Stomach smooth muscle (tissue), 2 donors: Measurements from ENCODE around the gene MVB12B.

Source experiments
- H3K27ac ChIP-seq: one replicate; pipeline ENCODE4 v1.7.0; 2013; ENCODE audit warnings: mild to moderate bottlenecking, low read length, inconsistent platforms
- H3K27me3 ChIP-seq, 2 donors: one replicate each; pipeline ENCODE4 v1.7.0; 2013; ENCODE audit warnings: low read length in 2 of 2; ENCODE audit not compliant: insufficient read depth in 2 of 2, control insufficient read depth in 1 of 2
- H3K36me3 ChIP-seq, 2 donors: one replicate each; pipeline ENCODE4 v1.7.0; 2013; ENCODE audit warnings: low read length in 2 of 2; ENCODE audit not compliant: control insufficient read depth in 2 of 2, insufficient read depth in 2 of 2
- H3K4me1 ChIP-seq: one replicate; pipeline ENCODE4 v1.7.0; 2013; ENCODE audit warnings: low read length; ENCODE audit not compliant: control insufficient read depth, insufficient read depth
- H3K4me3 ChIP-seq, 2 donors: one replicate each; pipeline ENCODE4 v1.7.0; 2013; ENCODE audit warnings: low read length in 2 of 2
- H3K9ac ChIP-seq, 2 donors: one replicate each; pipeline ENCODE4 v1.7.0; 2013; ENCODE audit warnings: low read length in 2 of 2, mild to moderate bottlenecking in 1 of 2
- H3K9me3 ChIP-seq, 2 donors: one replicate each; pipeline ENCODE4 v1.7.0; 2013; ENCODE audit warnings: low read length in 2 of 2; ENCODE audit not compliant: control insufficient read depth in 2 of 2
- donor health status: healthy.
- donor health status: Pancreatic carcinoma.

The MVB12B gene

DNA sequence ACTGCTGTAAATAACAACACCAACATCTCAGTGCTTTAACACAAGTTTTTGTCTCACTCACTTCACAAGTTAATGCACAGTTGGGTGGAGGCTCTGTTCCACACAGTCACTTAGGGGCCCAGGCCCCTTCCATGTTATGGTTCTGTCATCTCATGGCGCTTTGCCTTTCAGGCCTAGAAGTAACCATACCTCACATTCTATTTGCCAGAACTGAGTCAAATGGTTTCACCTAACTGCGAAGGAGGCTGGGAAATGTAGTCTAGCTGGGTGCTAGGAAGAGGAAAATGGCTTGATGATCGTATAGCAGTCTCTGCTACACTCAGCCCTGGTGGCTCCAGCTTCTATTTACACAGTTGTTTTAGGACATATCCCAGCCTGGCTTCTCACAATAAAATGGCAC, 23.1 kb upstream of the MVB12B start:
- no peaks in the 10 kb centered on the region for H3K9me3 ChIP-seq
- no peaks in the 10 kb centered on the region for H3K36me3 ChIP-seq
- no peaks in the 10 kb centered on the region for H3K27me3 ChIP-seq
- no peak overlapping the region for H3K9ac ChIP-seq
- no peak overlapping the region for H3K27ac ChIP-seq
- no peak overlapping the region for H3K4me3 ChIP-seq
- no peaks in the 10 kb centered on the region for H3K4me1 ChIP-seq

DNA sequence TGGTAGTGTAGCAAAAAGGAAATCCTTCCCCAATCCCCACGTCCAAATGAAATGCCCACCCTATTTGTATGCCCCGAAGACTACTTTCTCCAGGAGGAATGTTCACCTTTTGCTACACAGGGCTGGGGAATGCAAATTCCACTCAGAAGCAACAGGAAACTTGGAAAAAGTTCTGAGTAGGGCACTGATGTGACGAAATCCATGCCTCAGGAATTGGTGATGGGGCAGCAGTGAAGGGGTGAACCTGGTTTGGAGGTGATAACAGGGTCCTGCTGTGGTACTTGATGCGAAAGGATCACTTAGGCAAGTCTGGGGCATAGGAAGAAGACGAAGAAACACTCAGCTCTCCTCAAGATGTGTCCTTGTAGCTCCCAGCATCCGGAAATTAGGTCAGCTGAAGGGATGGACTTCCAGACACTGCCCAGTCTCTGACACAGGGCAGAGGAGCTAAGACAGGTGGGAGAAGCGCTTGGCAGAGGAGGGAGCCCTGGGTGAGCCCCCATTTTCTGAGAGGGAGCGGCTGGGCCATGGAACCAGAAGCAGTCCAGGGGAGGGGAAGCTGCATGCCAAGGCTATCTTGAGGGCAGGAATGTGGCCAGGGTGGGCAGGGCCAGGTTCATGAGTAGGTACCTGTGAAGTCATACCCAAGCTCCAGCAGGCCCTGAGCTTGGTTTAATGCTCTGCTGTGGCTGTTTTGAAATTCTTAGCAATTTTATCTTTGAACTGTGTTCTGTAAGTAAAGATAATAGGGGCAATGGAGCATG, 22.2 kb upstream of the MVB12B start:
- Histone ChIP-seq H3K4me3 (no peak overlapping the region), H3K9ac (no peak overlapping the region), H3K4me1 (no peaks in the 10 kb centered on the region), H3K36me3 (no peaks in the 10 kb centered on the region), H3K27ac (no peak overlapping the region), H3K9me3 (no peaks in the 10 kb centered on the region), H3K27me3 (no peaks in the 10 kb centered on the region)

DNA sequence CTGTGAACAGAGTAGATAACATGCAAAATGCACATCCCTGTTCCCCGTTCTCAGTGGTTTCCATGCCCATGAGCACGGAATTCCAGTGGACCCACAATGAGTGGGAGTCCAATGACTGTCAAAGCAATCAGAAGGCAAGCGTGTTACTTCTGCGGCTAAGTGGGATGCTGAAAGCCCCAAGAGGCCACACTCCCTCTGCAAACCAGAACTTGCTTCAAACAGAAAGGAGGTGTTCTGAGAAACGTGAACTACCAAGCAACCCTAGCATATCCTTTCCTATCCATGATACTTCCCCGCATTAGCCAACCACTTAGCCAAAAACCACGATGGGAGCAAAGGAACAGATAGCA, 21.7 kb upstream of the MVB12B start:
- Histone ChIP-seq H3K9me3 (no peaks in the 10 kb centered on the region), H3K36me3 (no peaks in the 10 kb centered on the region), H3K27me3 (no peaks in the 10 kb centered on the region), H3K4me3 (no peak overlapping the region), H3K27ac (no peak overlapping the region), H3K4me1 (no peaks in the 10 kb centered on the region), H3K9ac (no peak overlapping the region)

DNA sequence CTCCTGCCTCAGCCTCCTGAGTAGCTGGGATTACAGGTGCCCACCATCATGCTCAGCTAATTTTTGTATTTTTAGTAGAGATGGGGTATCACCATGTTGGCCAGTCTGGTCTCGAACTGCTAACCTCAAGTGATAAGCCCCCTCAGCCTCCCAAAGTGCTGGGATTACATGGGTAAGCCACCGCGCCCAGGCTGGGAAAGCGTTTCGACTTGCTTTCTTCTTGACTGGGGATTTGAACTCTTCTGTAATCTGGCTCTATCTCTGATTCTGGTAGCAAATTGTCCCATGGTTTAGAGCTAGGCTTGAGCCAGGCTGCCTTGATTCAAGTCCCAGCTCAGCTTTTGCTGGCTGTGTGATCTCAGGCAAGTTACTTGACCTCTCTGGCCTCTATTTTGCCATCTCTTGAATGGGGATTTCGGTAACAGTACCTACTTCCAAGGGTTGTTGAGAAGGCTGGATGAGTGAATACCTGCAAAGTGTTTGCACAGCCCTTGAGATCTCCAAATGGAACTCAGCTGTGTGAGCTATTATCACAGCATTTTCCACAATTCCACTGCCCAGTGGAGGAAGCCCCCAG, 20.5 kb upstream of the MVB12B start:
- Histone ChIP-seq H3K27ac (no peak overlapping the region), H3K4me1 (no peaks in the 10 kb centered on the region), H3K27me3 (no peaks in the 10 kb centered on the region), H3K36me3 (no peaks in the 10 kb centered on the region), H3K4me3 (no peak overlapping the region), H3K9me3 (no peaks in the 10 kb centered on the region), H3K9ac (no peak overlapping the region)

DNA sequence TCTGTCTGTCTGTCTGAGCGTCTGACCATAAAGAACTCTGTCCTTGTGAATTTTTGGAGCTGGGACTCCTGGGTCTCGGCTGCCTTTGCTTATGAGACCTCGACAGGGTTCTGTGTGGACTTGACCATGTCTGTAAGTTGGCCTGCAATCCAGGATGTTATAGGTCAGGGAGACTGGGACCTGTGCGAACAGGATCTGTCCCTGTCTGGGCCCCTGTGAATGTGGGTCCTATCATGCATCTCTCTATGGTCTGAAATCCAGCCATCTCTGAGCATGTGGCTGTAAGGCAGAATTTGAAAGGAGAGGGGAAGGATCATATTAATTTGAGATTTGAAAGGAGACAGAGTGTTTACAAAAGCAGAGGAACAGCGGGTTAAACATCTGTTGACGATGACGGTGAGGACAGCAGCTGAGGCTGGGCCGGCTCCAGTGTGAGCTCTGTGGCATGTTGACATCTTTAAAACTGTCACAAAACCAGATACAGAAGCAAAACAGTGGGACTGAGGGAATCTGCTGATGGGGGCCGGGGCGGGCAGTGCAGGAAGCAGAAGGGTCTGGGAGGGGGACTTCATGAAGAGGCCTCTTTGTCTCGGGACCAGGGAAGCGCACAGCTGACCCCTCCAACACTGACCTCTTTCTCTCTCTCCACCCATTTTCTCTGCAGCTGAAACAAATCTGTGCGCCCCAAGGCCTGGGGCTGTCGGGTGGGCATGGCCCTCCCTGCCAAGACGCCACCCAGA, 19.1 kb upstream of the MVB12B start:
- no peaks in the 10 kb centered on the region for H3K27me3 ChIP-seq
- H3K9ac ChIP-seq, result no peak overlapping the region
- no peaks in the 10 kb centered on the region for H3K36me3 ChIP-seq
- H3K9me3 ChIP-seq, result no peaks in the 10 kb centered on the region
- H3K4me3 ChIP-seq, result no peak overlapping the region
- no peak overlapping the region for H3K27ac ChIP-seq
- no peaks in the 10 kb centered on the region for H3K4me1 ChIP-seq

DNA sequence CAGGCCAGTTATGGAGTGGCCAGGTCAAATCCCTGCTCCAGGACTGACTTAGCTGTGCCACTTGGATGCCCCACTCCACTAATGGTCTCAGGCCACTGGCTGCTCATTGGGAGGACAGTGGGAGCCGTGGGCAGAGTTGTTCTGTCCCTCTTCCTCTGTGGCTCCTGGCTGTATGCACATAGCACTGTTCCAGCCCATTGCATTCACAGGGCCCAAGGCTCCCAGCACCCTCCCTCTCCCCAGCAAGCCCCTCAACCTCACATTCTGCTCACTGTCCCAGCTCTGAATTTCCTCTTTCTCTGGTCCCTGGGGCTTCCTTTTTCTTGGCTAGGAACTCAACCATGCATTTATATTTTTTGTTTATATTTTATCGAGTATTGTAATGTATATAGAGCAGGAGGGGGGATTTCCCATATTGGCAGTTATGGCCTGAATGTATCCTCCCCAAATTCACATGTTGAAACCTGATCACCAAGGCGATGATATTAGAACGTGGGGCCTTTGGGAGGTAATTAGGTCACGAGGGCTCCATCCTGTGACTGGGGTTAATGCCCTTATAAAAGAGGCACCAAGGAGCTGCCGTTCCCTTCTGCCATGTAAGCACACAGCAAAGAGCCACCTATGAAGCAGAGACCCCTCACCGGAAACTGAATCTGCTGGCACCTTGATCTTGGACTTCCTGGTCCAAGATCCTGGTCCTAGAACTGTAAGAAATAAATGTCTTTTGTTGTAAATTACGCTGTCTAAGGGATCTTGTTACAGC, 17.0 kb upstream of the MVB12B start:
- Histone ChIP-seq H3K9me3 (no peaks in the 10 kb centered on the region), H3K9ac (no peak overlapping the region), H3K36me3 (no peaks in the 10 kb centered on the region), H3K4me3 (no peak overlapping the region), H3K27me3 (no peaks in the 10 kb centered on the region), H3K27ac (no peak overlapping the region), H3K4me1 (no peaks in the 10 kb centered on the region)

DNA sequence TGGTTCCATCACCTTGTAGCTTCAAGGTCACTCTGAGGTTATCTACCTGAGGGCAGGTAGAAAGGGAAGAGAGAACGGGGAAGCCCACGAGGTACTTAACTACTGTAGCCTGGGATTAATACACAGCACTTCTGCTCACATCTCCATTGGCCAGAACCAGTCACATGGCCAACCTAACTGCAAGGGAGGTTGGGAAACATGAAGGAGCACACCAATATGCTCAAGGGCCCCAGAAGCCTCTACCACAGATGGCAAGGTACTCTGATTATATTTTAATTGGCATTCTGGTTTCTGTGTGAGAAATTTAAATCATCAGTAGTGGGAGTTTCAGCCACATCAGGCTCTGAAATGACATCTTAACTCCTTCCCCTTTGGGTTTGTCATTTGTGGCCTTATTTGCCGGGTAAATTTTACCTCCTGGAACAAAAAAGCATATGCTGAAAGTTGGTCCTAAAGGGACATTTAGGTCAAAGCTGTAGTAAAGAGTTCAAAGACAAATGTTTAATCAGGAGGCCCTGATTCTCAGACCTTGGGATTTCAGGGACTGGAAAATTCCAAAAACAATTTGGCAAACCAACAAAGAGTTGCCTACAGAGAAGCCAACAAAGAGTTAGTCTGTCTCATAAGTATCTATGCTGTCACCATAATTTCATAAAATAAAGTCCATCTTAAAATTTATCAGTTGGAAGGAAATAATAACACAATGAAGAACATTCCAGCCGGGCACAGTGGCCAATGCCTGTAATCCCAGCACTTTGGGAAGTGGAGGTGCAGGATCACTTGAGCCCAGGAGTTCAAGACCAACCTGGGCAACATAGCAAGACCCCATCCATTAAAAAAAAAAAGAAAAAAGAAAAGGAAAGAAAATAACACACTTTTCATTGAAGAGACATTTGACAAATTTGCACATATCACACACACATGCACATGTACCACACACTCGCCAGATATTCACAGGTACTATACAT, 13.8 kb upstream of the MVB12B start:
- Histone ChIP-seq H3K36me3 (no peaks in the 10 kb centered on the region), H3K27ac (no peak overlapping the region), H3K4me3 (no peak overlapping the region), H3K4me1 (no peaks in the 10 kb centered on the region), H3K9ac (no peak overlapping the region), H3K27me3 (no peaks in the 10 kb centered on the region), H3K9me3 (no peaks in the 10 kb centered on the region)

DNA sequence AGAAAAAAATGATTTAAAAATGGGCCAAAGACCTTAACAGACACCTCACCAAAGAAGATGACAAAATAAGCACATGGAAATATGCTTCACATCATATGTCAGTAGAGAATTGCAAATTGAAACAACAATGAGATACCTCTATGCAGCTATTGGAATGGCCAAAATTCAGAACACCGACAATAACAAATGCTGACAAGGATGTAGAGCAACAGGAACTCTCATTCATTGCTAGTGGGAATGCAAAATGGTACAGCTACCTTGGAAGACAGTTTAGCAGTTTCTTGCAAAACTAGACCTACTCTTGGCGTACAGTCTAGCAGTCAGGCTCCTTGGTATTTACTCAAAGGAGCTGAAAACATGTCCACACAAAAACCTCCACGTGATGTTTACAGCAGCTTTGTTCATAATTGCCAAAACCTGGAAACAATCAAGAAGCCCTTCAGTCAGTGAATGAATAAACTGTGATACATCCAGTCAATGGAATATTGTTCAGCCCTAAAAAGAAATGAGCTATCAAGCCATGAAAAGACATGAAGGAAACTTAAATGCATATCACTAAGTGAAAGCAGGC, 10.5 kb upstream of the MVB12B start:
- no peak overlapping the region for H3K9ac ChIP-seq
- H3K27ac ChIP-seq, result no peak overlapping the region
- H3K27me3 ChIP-seq, result no peaks in the 10 kb centered on the region
- H3K36me3 ChIP-seq, result no peaks in the 10 kb centered on the region
- no peaks in the 10 kb centered on the region for H3K4me1 ChIP-seq
- H3K9me3 ChIP-seq, result no peaks in the 10 kb centered on the region
- H3K4me3 ChIP-seq, result no peak overlapping the region

DNA sequence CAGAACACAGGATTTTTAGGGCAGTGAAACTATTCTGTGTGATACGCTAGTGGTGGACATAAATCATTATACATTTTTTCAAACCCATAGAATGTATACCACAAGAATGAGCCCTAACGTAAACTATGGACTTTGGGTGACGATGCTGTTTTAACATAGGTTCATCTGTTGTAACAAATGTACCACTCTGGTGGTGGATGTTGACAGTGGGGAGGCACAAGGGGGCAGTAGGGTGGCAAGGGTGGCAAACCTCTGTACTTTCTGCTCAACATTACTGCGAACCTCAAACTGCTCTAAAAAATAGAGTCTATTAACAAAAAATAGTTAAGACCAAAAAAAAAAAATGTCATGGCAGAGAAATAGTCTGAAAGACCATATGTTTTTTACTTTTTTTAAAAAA, 9.1 kb upstream of the MVB12B start:
- H3K4me3 ChIP-seq, result no peak overlapping the region
- H3K9me3 ChIP-seq, result no peaks in the 10 kb centered on the region
- H3K36me3 ChIP-seq, result no peaks in the 10 kb centered on the region
- H3K9ac ChIP-seq, result no peak overlapping the region
- no peaks in the 10 kb centered on the region for H3K4me1 ChIP-seq
- H3K27ac ChIP-seq, result no peak overlapping the region
- H3K27me3 ChIP-seq, result no peaks in the 10 kb centered on the region

DNA sequence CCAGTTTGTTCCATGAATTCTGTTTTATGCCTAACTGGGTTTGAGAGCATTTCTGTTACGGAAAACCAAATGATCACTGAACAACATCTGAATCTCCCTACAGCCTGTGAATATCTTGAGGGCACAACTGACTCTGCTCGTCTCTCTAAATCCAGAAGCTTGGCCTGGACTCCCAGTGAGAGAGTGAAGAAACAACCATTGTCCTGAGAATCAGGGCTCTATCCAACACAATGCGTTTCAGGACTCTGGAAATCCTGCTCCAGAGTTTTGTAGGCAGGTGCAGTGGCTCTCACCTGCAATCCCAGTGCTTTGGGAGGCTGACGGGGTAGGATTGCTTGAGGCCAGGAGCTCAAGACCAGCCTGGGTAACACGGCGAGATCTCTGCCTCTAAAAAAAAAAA, 7.8 kb upstream of the MVB12B start:
- Histone ChIP-seq H3K36me3 (no peaks in the 10 kb centered on the region), H3K4me1 (no peaks in the 10 kb centered on the region), H3K9me3 (no peaks in the 10 kb centered on the region), H3K27ac (no peak overlapping the region), H3K9ac (no peak overlapping the region), H3K4me3 (no peak overlapping the region), H3K27me3 (no peaks in the 10 kb centered on the region)
